ENCODE results near the gene EFCAB11. TPM values are rescaled to one million over a fixed set of nuclear protein-coding genes. Genes with fewer than 3 reads are reported as not detected.

Gene EFCAB11
- total and polyA plus RNA-seq, 8 donors, result 1.3 to 5.8 (median 2.6) TPM

DNA sequence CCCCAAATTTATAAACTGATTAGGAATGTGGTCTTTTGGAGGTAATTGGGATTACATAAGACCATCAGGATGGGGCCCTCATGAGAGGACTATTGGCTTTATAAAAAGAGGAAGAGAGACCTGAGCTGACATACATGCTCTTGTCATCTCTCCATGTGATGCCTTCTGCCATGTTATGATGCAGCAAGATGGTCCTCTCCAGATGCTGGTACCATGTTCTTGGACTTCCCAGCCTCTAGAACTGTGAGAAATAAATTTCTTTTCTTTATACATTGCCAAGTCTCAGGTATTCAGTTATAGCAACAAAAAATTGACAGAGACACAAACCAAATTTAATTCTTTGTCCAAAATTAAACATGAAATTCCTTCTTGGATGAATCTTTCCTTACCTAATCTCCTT, 92.9 kb downstream of the EFCAB11 start:
- intact Hi-C loops (cut with DNase I), result no loop called here
- no peak for TF ChIP-seq CTCF (IDR thresholded peaks at IDR 0.05)
- Histone ChIP-seq H3K27ac (no peak overlapping the region), H3K27me3 (no peaks in the 10 kb centered on the region), H3K9me3 (no peaks in the 10 kb centered on the region), H3K4me1 (peaks cover 0 to 5% (median 0%) of the 10 kb centered on the region in 3 donors), H3K36me3 (no peaks in the 10 kb centered on the region), H3K4me3 (no peak overlapping the region)
- FAIRE-seq (no peak), ATAC-seq (no peak), DNase-seq (no peak)

GRCh38 chr14:89858089-89858488, 96.4 kb downstream of the EFCAB11 start:
- DNase-seq (no peak), FAIRE-seq (no peak), ATAC-seq (no peak)
- H3K27ac ChIP-seq, result no peak overlapping the region
- no peaks in the 10 kb centered on the region for H3K36me3 ChIP-seq
- no peak overlapping the region for H3K4me3 ChIP-seq
- no peaks in the 10 kb centered on the region for H3K9me3 ChIP-seq
- no peaks in the 10 kb centered on the region for H3K27me3 ChIP-seq
- 86% methylated on average over 4 of the region's 4 CpGs for WGBS, 2 donors
- intact Hi-C loops (cut with DNase I), result no loop called here
- H3K4me1 ChIP-seq, result peaks cover 0 to 5% (median 0%) of the 10 kb centered on the region in 3 donors
- no peak for TF ChIP-seq CTCF (IDR thresholded peaks at IDR 0.05)

GRCh38 chr14:89856871-89857345, 97.6 kb downstream of the EFCAB11 start:
- H3K4me1 ChIP-seq, result peaks cover 0 to 5% (median 0%) of the 10 kb centered on the region in 3 donors
- no peaks in the 10 kb centered on the region for H3K9me3 ChIP-seq
- intact Hi-C loops (cut with DNase I), result no loop called here
- ATAC-seq (peak; percentile 23 to 46 (median 28)), FAIRE-seq (no peak), DNase-seq (no peak)
- H3K27me3 ChIP-seq, result no peaks in the 10 kb centered on the region
- WGBS, 2 donors, result 46 to 47% methylated on average over 1 of the region's 1 CpG
- H3K27ac ChIP-seq, result no peak overlapping the region
- no peak overlapping the region for H3K4me3 ChIP-seq
- TF ChIP-seq CTCF (IDR thresholded peaks at IDR 0.05), result no peak
- H3K36me3 ChIP-seq, result no peaks in the 10 kb centered on the region

DNA sequence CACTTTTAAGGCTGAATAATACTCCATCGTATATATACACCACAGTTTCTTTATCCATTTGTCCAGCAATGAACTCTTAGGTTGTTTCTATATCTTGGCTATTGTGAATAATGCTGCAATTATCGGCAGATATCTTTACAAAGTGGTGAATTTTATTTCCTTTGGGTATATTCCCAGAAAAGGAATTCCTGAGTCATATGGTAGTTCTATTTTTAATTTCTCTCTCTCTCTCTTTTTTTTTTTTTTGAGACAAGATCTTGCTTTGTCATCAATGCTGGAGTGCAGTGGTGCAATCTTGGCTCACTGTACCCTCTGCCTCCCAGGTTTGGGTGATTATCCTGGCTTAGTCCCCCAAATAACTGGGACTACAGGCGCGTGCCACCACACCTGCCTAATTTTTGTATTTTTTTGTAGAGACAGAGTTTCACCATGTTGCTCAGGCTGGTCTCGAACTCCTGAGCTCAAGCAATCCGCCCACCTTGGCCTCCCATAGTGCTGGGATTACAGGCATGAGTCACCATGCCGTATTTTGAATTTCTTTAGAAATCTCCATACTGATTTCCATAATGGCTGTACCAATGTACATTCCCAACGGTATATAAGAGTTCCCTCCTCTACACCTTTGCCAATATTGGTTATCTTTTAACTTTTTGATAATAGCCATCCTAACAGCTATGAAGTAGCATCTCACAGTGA, 98.4 kb downstream of the EFCAB11 start:
- Histone ChIP-seq H3K4me1 (peaks cover 0 to 5% (median 0%) of the 10 kb centered on the region in 3 donors), H3K36me3 (no peaks in the 10 kb centered on the region), H3K4me3 (no peak overlapping the region), H3K27me3 (no peaks in the 10 kb centered on the region), H3K9me3 (no peaks in the 10 kb centered on the region), H3K27ac (no peak overlapping the region)
- DNase-seq (no peak), FAIRE-seq (no peak), ATAC-seq (peak in 1 of 4 donors; percentile 23)
- TF ChIP-seq CTCF (IDR thresholded peaks at IDR 0.05), result no peak
- intact Hi-C loops (cut with DNase I), result no loop called here
- WGBS, 2 donors, result 78 to 87% methylated on average over 8 of the region's 8 CpGs

DNA sequence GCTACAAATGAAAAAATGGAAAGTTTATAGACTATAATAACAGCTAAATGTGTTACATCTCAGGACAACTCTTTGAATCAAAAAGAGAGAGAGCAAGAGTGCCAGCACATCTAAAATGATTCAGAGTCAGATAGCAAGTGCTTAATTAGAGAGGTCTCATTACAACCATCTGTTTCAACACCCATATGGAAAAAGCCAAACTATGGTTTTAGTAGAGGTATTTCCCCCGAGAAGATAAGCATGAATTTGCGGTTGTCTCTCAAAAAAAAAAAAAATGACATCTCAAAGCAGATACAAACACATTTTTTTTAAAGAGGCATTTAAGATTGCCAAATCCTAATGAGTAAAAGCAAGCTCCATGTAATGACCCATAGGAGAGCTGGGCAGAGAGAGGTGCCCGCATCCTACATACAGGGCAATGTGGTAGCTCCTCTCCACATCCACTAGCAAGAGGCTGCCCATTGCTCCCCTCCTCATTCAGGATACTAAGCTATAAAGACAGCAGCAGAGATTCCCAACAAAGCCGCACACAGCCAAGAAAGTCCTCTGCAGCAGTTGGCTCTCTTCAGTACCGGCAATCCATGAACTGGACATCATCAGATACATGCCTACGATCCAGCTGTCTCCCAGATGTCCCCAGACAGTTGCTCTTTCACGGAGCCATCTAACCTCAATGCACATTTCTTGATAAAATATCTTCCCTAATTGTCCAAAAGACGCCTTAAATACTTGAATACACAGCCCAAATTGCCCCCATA, 100.4 kb downstream of the EFCAB11 start:
- intact Hi-C loops (cut with DNase I), result no loop called here
- ATAC-seq (no peak), DNase-seq (no peak), FAIRE-seq (no peak)
- Histone ChIP-seq H3K27me3 (no peaks in the 10 kb centered on the region), H3K4me1 (peaks cover 0 to 5% (median 0%) of the 10 kb centered on the region in 3 donors), H3K36me3 (no peaks in the 10 kb centered on the region), H3K4me3 (no peak overlapping the region), H3K27ac (no peak overlapping the region), H3K9me3 (no peaks in the 10 kb centered on the region)
- TF ChIP-seq CTCF (IDR thresholded peaks at IDR 0.05), result no peak
- 83% methylated on average over 8 of the region's 8 CpGs for WGBS, 2 donors

Data from pancreas (tissue), 10 donors.